ENCODE measurements around the gene NRP2.

Gene NRP2

GRCh38 chr2:205712508-205712907 is 30.2 kb downstream of the NRP2 start:
- peak; percentile 22 for DNase-seq

GRCh38 chr2:205713086-205713485 is 30.8 kb downstream of the NRP2 start:
- DNase-seq = no peak

GRCh38 chr2:205714058-205714776 is 31.9 kb downstream of the NRP2 start:
- peak; percentile 40 for DNase-seq

GRCh38 chr2:205714789-205715720 is 32.8 kb downstream of the NRP2 start:
- DNase-seq = no peak

GRCh38 chr2:205715831-205716525 is 33.7 kb downstream of the NRP2 start:
- no peak for DNase-seq

GRCh38 chr2:205717175-205717846 is 35.0 kb downstream of the NRP2 start:
- DNase-seq = no peak

GRCh38 chr2:205717999-205718398 is 35.7 kb downstream of the NRP2 start:
- no peak for DNase-seq

- DNase-seq = no peak
These were observed 37.5 kb downstream of the NRP2 start for GRCh38 chr2:205719847-205720246.

DNA sequence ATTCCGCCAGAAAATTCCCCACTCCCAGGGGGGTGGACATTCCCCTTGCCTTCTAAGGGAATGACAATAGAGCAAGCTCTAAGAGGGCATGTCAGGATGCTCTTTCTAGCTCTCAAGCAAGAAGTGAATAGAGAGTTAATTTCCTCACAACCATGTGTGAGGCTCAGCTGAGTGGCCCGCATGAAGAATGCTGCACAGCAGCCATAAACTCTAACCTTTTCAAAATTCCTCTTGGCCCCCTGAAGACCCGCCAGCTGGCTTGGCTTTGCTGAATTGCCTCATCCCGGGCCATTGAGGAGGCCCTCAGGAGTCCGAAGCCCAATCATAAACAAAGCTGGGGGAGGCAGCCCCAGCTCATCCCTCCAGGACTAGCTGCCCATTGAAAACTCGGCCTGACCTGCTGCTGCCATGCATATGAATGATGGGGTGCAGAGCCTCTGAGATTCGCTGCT is 38.2 kb downstream of the NRP2 start:
- no peak for DNase-seq

DNA sequence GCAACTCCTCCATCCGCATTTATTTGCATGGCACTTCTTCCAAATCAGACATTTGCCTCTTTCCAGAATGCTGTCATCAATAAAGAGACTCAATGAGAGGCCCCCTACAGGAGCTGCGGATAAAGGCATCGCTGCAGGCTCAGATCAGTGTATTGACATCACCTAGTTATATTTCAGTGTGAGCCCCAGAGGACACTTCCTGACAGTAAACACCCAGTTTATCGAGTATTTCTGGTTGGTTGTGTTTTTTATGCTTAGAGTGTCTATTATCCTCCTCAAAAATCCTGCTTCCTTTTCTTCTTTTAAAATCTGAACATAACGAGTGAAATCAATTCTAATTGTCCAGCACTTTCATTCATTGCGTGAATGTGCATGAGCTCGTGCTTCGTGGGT is 38.8 kb downstream of the NRP2 start:
- DNase-seq = no peak

DNA sequence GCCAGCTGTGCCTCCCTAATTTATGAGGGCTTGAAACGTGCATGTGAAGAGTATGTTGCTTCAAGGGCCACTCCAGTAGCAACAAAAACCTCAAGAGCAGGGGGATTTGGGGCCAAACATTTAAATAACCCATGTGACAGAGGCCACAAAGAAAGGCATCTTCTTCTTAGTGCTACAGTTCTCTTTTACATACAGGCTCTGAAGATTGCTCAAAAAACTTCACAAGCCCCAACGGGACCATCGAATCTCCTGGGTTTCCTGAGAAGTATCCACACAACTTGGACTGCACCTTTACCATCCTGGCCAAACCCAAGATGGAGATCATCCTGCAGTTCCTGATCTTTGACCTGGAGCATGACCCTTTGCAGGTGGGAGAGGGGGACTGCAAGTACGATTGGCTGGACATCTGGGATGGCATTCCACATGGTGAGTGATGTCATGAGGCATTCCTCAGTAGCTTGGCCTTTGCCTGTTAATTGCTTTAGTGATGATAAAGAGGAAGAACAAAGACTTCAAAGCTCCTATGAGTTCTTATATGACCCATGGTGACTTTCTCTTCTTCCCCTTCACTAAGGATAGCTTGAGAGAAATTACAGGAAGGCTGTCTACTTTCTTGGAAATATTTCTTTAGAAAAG is 40.1 kb downstream of the NRP2 start:
- DNase-seq = no peak

- DNase-seq = no peak
These were observed 40.9 kb downstream of the NRP2 start for GRCh38 chr2:205723179-205723578.

DNA sequence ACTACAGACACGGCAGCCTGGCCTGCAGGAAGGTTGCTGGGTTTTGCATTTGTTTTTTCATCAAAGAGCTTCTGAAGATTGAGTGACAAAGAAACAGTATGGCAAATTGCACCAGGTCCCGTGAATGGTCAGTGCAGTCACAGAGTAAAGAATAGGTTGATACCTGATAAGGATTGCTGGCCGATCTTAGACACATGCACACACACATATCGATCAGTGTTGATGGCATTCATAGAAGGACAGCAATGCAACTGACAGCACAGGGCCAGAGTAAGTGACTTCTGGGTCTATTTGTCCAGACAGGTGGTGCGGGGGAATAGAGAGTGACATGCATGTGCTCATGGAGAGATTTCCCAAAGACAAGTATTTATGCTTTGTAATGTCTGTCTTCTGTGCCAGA is 42.8 kb downstream of the NRP2 start:
- DNase-seq = no peak

DNA sequence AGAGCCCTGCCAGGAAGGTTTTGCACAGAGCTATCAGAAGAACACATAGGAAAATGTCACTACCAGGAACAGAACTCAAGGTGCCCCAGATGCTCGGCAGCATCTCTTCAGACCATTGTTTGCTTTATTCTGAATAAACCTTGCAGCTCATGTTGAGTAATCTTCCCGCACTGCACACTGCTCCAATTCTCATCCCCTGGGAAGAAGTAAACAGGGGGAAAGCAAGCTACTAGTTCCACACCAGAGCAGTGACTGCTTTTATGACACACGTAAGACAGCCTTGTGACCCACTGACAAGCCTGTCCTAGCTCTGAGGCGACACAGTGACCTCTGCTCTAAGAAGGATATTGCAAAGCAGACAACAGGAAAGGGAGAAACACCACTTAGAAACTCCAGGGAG is 44.2 kb downstream of the NRP2 start:
- no peak for DNase-seq

- DNase-seq = no peak
These were observed 44.9 kb downstream of the NRP2 start for GRCh38 chr2:205727174-205727573.

GRCh38 chr2:205728366-205728765 is 46.1 kb downstream of the NRP2 start:
- DNase-seq = no peak

GRCh38 chr2:205730191-205730590 is 47.9 kb downstream of the NRP2 start:
- no peak for DNase-seq

- DNase-seq = no peak
These were observed 48.6 kb downstream of the NRP2 start for GRCh38 chr2:205730701-205731582.

- DNase-seq = no peak
These were observed 49.3 kb downstream of the NRP2 start for GRCh38 chr2:205731583-205731981.

GRCh38 chr2:205732314-205732713 is 50.0 kb downstream of the NRP2 start:
- no peak for DNase-seq

GRCh38 chr2:205733082-205733481 is 50.8 kb downstream of the NRP2 start:
- no peak for DNase-seq
